ENCODE results near the gene RPH3AL.
"Not testable (repeated sequence)": the region's sequence is repeated elsewhere in the genome, so short reads cannot be mapped to it uniquely, and the experiment has no call there.

Gene RPH3AL

GRCh38 chr17:230395-230770, 122.2 kb downstream of the RPH3AL start:
- Mint-ChIP-seq H3K36me3 (ENCODE audit: low read depth) (no peaks in the 10 kb centered on the region), H3K4me3 (no peak overlapping the region), H3K27me3 (ENCODE audit: low read depth) (peaks cover 8% of the 10 kb centered on the region), H3K27ac (no peak overlapping the region), H3K4me1 (ENCODE audit: low read depth) (peaks cover 3% of the 10 kb centered on the region), H3K9me3 (no peaks in the 10 kb centered on the region)

DNA sequence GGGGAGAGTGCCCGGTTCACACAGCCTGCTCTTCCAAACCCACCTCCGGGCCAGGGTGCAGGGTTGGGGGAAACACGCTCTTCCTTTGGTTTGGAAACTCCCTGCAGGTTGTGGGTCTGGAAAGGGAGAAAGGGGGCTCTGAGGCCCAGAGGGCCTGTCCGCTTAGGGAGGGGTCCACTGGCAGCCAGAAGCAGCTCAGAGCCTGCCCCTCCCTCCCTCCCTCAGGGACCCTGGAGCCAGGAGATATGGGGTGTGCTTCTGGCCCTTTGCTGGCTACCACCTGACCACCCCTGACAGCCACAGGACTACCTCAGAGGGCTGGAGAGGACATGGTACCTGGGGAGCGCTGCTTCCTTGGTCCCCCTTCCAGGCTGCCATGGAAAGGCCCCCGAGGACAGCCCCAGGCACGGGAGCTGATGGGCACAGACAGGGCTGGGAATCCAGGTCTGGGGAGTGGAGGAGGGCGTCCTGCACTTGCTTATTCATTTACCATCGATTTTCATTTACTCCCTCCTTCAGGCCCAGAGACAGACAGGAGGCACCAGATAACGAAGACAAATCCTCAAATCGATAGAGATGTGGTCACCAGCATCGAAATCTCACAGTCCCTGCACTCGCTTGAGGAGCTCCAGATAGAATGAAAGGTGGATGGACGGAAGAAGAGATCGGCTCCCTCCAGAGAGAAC, 122.8 kb downstream of the RPH3AL start:
- no peaks in the 10 kb centered on the region for H3K36me3 Mint-ChIP-seq (ENCODE audit: low read depth)
- H3K27ac Mint-ChIP-seq: no peak overlapping the region
- H3K27me3 Mint-ChIP-seq (ENCODE audit: low read depth): peaks cover 7% of the 10 kb centered on the region
- no peak overlapping the region for H3K4me3 Mint-ChIP-seq
- H3K9me3 Mint-ChIP-seq: no peaks in the 10 kb centered on the region
- H3K4me1 Mint-ChIP-seq (ENCODE audit: low read depth): peaks cover 3% of the 10 kb centered on the region

- Mint-ChIP-seq H3K4me1 (ENCODE audit: low read depth) (peaks cover 3% of the 10 kb centered on the region), H3K27ac (no peak overlapping the region), H3K27me3 (ENCODE audit: low read depth) (no peaks in the 10 kb centered on the region)
These were observed 123.5 kb downstream of the RPH3AL start for GRCh38 chr17:228951-229708.

DNA sequence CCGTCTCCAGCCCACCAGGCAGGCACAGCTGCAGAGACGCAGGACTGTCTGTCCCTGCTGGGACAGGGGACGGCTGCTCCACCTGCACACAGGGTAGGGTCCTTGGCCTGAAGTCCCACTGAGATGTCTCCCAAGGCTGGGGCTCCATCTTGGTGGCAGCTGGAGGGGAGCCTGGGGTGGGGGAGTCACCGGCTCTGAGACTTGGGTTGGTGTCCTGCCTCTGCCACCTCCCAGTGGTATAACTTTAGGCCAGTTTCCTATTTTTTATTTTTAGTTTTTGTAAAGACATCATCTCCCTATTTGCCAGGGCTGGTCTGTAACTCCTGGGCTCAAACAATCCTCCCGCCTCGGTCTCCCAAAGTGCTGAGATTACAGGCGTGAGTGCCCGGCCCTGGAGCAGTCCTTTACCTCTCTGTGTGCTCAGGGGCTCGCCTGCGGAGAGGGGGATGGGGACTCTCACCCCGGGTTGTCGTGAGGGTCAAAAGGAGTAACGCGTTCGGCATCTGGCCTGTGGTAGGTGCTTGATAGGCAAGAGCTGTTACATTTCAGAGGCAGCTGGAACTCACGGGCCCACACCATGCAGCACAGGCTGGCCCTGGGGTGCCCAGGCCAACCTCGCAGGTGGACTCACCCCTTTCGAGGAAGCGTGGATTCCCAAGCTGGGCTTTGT, 124.5 kb downstream of the RPH3AL start:
- Mint-ChIP-seq H3K27ac (no peak overlapping the region), H3K36me3 (ENCODE audit: low read depth) (no peaks in the 10 kb centered on the region), H3K4me3 (no peak overlapping the region), H3K27me3 (ENCODE audit: low read depth) (no peaks in the 10 kb centered on the region), H3K4me1 (ENCODE audit: low read depth) (no peaks in the 10 kb centered on the region), H3K9me3 (no peaks in the 10 kb centered on the region)

More at GRCh38 chr17:228951-229708, 123.5 kb downstream of the RPH3AL start:
- Mint-ChIP-seq H3K9me3 (no peaks in the 10 kb centered on the region), H3K36me3 (ENCODE audit: low read depth) (no peaks in the 10 kb centered on the region), H3K4me3 (no peak overlapping the region)

DNA sequence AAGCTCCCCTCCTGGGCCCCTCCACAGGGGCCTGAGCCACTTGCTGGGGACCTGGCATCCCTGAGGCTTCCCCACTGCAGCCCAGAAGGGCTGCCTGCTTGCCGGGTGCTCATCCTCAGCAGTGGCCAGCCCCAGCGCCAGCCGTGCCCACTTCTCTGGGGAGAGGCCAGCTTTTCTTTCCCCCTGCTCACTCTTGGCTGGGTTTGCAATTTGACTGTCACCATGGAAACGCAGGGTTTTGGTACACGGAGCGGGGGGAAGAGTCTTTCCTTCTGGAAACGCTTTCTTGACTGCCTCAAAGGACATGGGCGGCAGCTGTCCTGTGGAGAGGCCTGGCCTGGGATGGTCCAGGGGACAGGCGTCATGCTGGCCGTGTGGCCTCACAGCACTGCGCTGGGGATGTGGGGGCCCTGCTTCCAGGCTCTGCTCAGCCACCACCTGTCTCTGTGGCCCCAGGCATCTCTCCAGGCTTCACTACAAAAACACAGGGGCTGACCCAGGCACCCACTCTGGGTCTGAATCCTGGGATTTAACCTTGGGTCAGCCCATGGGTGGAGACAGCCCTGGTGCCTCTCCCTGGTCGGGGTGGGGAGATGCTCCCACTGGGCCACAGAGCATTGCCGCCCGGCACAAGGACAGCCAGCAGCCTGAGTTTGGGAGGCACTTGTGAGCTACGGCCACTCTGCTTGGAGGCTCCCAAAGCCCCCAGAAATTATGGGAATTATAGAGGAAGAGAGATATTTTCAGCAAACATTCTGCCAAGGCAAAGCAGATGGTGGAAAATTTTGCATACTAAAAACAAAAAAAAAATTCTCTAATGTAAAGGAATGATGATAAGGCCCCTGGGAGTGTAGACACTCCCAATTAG, 125.3 kb downstream of the RPH3AL start:
- Mint-ChIP-seq H3K4me3 (no peak overlapping the region), H3K27ac (no peak overlapping the region), H3K9me3 (no peaks in the 10 kb centered on the region), H3K4me1 (ENCODE audit: low read depth) (no peaks in the 10 kb centered on the region), H3K27me3 (ENCODE audit: low read depth) (no peaks in the 10 kb centered on the region), H3K36me3 (ENCODE audit: low read depth) (no peaks in the 10 kb centered on the region)

DNA sequence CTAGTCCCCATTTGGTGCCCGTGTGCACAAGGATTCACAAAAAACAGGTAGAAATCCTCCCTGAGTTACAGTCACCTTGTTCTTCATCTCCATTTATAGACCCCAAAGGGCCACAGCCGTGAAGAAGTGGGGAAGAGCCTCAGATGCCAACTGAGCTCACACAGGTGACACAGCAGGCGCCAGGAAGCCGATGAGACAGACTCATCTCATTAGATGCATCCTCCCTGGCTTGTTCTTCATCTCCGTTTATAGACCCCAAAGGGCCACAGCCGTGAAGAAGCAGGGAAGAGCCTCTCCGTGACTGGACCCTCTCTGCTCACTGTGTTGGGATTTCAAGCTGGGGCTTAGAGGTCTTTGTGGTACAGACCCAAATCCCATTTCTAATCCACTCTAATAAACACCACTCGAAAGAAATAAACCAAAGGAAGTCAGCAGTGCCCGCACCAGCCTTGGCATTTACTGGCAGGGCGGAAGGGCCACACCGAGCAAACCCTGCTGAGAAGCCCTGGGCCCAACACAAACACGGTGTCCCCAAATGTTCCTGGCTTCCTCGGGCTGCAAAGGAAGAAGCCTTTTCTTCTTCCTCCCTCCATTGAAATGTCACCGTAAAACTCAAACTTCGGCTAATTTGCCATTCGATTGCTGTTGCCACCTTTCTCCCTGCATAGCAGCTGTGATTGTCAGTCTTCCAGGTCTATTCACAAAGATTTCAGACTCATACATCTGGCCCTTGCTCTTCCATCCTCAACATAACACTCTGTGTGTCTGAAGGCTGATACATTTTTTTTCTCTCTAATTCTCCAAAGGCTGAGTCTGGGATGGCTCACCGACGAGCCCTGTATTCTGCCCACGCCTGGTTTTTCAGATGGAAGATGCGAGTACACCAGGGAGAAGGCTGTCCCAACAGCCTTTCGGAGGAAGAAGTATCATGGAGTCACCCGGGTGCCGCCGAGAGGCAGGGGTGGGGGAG, 126.2 kb downstream of the RPH3AL start:
- Mint-ChIP-seq H3K36me3 (ENCODE audit: low read depth) (no peaks in the 10 kb centered on the region), H3K9me3 (no peaks in the 10 kb centered on the region), H3K4me3 (no peak overlapping the region), H3K27me3 (ENCODE audit: low read depth) (no peaks in the 10 kb centered on the region), H3K4me1 (ENCODE audit: low read depth) (no peaks in the 10 kb centered on the region), H3K27ac (no peak overlapping the region)

DNA sequence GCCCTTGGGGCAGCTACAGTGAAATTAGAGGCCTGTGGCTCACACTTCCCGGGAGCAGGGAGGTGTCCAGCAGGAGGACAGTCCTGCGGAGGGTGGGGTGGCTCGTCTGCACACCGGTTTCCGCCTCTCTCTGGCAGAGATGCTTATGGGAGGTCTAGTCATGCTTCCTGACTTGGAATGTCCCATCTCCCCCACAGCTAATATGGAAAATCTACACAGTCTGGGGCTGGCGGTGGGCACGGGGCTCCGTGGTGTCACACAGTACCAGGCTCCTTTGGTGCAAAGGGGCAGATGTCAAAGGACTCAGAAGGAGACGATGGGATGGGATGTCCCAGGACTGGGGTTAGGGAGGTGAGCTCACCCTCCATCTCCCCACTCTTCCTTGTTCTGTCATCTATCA, 127.1 kb downstream of the RPH3AL start:
- no peaks in the 10 kb centered on the region for H3K27me3 Mint-ChIP-seq (ENCODE audit: low read depth)
- no peak overlapping the region for H3K27ac Mint-ChIP-seq
- no peaks in the 10 kb centered on the region for H3K4me1 Mint-ChIP-seq (ENCODE audit: low read depth)
- H3K36me3 Mint-ChIP-seq (ENCODE audit: low read depth): no peaks in the 10 kb centered on the region
- no peaks in the 10 kb centered on the region for H3K9me3 Mint-ChIP-seq
- no peak overlapping the region for H3K4me3 Mint-ChIP-seq

DNA sequence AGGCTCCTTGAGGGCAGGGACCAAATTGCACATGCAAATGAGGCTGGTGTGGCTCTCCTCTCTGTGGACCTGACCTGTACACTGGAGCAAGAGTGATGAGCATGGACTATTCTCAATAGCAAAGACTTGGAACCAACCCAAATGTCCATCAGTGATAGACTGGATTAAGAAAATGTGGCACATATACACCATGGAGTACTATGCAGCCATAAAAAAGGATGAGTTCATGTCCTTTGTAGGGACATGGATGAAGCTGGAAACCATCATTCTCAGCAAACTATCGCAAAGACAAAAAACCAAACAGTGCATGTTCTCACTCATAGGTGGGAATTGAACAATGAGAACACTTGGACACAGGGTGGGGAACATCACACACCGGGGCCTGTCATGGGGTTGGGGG, 128.0 kb downstream of the RPH3AL start:
- H3K9me3 Mint-ChIP-seq; H3K36me3 Mint-ChIP-seq (ENCODE audit: low read depth); H3K4me1 Mint-ChIP-seq (ENCODE audit: low read depth); H3K27ac Mint-ChIP-seq; H3K4me3 Mint-ChIP-seq; H3K27me3 Mint-ChIP-seq (ENCODE audit: low read depth): not testable (repeated sequence)

- H3K4me3 Mint-ChIP-seq: no peak overlapping the region
These were observed 128.7 kb downstream of the RPH3AL start for GRCh38 chr17:223723-224471.

DNA sequence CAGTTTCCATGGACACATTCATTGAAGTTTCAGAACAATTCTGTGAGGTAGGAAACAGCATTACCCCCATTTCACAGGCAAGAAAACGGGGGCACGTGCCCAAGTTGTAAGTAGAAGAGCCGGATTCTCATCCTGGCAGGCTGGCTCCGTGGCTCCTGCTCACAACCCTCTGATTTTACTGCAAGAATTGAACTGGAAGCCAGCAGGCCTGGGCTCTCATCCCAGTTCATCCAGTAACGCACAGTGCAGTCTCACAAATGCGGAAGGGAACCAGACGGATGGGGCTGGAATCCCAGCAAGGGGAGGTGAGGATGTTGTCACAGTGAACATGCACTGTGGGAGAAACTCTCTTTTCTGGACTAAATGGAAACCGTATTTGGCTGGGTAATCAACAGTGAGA, 130.4 kb downstream of the RPH3AL start:
- no peak overlapping the region for H3K27ac Mint-ChIP-seq
- H3K4me1 Mint-ChIP-seq (ENCODE audit: low read depth): no peaks in the 10 kb centered on the region
- no peaks in the 10 kb centered on the region for H3K27me3 Mint-ChIP-seq (ENCODE audit: low read depth)
- no peaks in the 10 kb centered on the region for H3K36me3 Mint-ChIP-seq (ENCODE audit: low read depth)
- no peaks in the 10 kb centered on the region for H3K9me3 Mint-ChIP-seq
- H3K4me3 Mint-ChIP-seq: no peak overlapping the region

More at GRCh38 chr17:223723-224471, 128.7 kb downstream of the RPH3AL start:
- no peak overlapping the region for H3K27ac Mint-ChIP-seq
- H3K36me3 Mint-ChIP-seq (ENCODE audit: low read depth): no peaks in the 10 kb centered on the region
- H3K9me3 Mint-ChIP-seq: no peaks in the 10 kb centered on the region
- H3K4me1 Mint-ChIP-seq (ENCODE audit: low read depth): no peaks in the 10 kb centered on the region
- H3K27me3 Mint-ChIP-seq (ENCODE audit: low read depth): no peaks in the 10 kb centered on the region

DNA sequence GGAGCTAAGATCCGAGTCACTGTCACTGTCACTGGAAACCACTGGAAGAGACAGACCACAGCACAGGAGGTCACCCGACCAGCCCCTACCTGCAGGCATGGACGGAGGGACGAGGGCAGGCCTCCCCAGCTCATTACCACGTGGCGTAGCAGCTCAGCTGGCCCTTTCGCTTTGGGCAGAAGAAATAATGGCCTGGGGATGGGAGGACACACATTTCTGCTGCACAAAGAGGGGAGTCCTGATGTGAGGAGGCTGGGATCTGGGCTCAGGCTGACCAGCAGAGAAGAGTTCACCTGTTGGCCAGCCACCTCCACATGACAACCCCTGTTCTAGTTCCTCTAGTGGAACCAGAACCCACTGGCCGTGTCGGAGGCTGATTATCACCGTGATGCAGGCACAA, 132.9 kb downstream of the RPH3AL start:
- no peaks in the 10 kb centered on the region for H3K4me1 Mint-ChIP-seq (ENCODE audit: low read depth)
- H3K27me3 Mint-ChIP-seq (ENCODE audit: low read depth): no peaks in the 10 kb centered on the region
- H3K4me3 Mint-ChIP-seq: no peak overlapping the region
- no peak overlapping the region for H3K27ac Mint-ChIP-seq
- no peaks in the 10 kb centered on the region for H3K36me3 Mint-ChIP-seq (ENCODE audit: low read depth)
- H3K9me3 Mint-ChIP-seq: no peaks in the 10 kb centered on the region

DNA sequence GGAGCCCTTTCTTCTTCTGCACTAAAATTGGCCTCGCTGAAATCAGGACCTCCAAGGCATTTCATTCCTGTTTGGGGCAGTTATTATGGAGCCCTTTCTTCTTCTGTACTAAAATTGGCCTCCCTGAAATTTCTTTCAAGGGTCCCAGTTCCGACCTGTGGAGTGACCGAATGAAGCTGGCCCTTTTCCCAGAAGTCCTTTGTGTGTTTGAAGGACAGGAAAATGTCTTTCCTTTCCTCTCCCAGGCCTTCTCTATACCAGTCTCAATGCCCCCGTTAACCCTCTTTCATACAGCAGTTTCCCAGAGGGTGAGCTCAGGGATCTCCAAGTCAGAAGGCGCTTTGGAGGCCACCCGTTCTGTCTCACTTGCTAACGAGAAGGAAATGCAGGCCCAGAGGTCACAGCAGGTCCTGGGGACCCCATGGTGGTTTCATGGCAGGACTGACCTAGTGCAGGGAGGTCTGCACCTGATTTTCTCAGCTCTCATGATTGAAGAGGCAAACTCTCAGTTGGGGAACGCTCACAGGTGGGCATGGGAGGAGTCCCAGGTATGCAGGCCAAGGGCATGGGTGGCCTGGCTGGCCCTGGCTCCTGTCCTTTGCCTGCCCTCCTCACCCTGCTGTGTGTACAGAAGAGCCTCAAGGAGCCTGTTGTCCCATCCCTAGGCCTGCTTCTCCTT, 134.0 kb downstream of the RPH3AL start:
- no peaks in the 10 kb centered on the region for H3K27me3 Mint-ChIP-seq (ENCODE audit: low read depth)
- no peak overlapping the region for H3K27ac Mint-ChIP-seq
- no peak overlapping the region for H3K4me3 Mint-ChIP-seq
- H3K36me3 Mint-ChIP-seq (ENCODE audit: low read depth): no peaks in the 10 kb centered on the region
- H3K4me1 Mint-ChIP-seq (ENCODE audit: low read depth): no peaks in the 10 kb centered on the region
- H3K9me3 Mint-ChIP-seq: no peaks in the 10 kb centered on the region

Measured in T-helper 1 cell treated with Interleukin-12 subunit alpha and Interleukin-12 subunit beta and Interleukin-4 antibody, amounts not matched to agents 30 μg/mL and 1 μg/mL, for 36 hours (primary cell).